Stimulated activated CD8-positive, alpha-beta memory T cell treated with anti-CD3 and anti-CD28 coated beads, Interleukin-4, amount 100 ng/mL, for 4 hours (primary cell): ENCODE measurements around the gene SLX9.
A peak's percentile ranks its signal among the peaks of the same experiment; 100 is the strongest.

ENCODE experiments used
- DNase-seq, 2 donors: peaks; one replicate each; pipeline ENCODE4 v3.0.0-alpha.2; 2020; ENCODE audit warnings: low read depth in 2 of 2, low spot score in 1 of 2

SLX9 gene

GRCh38 chr21:45001134-45002095, 61.6 kb downstream of the SLX9 start:
- no peak for DNase-seq

GRCh38 chr21:45002381-45003204, 62.8 kb downstream of the SLX9 start:
- DNase-seq: no peak

GRCh38 chr21:45003331-45004058, 63.7 kb downstream of the SLX9 start:
- no peak for DNase-seq

GRCh38 chr21:45004059-45004422, 64.2 kb downstream of the SLX9 start:
- no peak for DNase-seq

GRCh38 chr21:45004481-45005247, 64.8 kb downstream of the SLX9 start:
- DNase-seq: peak in 1 of 2 donors; percentile 17

GRCh38 chr21:45006536-45007095, 66.8 kb downstream of the SLX9 start:
- DNase-seq: no peak

- no peak for DNase-seq
These were observed 69.8 kb downstream of the SLX9 start for GRCh38 chr21:45009616-45010015.

GRCh38 chr21:45010096-45010495, 70.3 kb downstream of the SLX9 start:
- no peak for DNase-seq

- no peak for DNase-seq
These were observed 71.0 kb downstream of the SLX9 start for GRCh38 chr21:45010860-45011259.

- no peak for DNase-seq
These were observed 71.6 kb downstream of the SLX9 start for GRCh38 chr21:45011426-45011825.

GRCh38 chr21:45011911-45012661, 72.3 kb downstream of the SLX9 start:
- no peak for DNase-seq

- no peak for DNase-seq
These were observed 72.9 kb downstream of the SLX9 start for GRCh38 chr21:45012662-45013259.

- no peak for DNase-seq
These were observed 73.5 kb downstream of the SLX9 start for GRCh38 chr21:45013260-45013841.

- DNase-seq: no peak
These were observed 75.1 kb downstream of the SLX9 start for GRCh38 chr21:45014747-45015468.

- DNase-seq: no peak
These were observed 75.6 kb downstream of the SLX9 start for GRCh38 chr21:45015469-45015860.

- DNase-seq: no peak
These were observed 76.2 kb downstream of the SLX9 start for GRCh38 chr21:45016031-45016405.

GRCh38 chr21:45016406-45017038, 76.7 kb downstream of the SLX9 start:
- DNase-seq: no peak
